HG03520 (cell line): ENCODE measurements around the gene IFT27.

Experiments used
- ATAC-seq: cut with Tn5 transposase; IDR thresholded peaks from one replicate; pipeline ENCODE4 v1.9.1; 2021; ENCODE audit warnings: mild to moderate bottlenecking, moderate library complexity; ENCODE audit not compliant: unreplicated experiment

The IFT27 gene

DNA sequence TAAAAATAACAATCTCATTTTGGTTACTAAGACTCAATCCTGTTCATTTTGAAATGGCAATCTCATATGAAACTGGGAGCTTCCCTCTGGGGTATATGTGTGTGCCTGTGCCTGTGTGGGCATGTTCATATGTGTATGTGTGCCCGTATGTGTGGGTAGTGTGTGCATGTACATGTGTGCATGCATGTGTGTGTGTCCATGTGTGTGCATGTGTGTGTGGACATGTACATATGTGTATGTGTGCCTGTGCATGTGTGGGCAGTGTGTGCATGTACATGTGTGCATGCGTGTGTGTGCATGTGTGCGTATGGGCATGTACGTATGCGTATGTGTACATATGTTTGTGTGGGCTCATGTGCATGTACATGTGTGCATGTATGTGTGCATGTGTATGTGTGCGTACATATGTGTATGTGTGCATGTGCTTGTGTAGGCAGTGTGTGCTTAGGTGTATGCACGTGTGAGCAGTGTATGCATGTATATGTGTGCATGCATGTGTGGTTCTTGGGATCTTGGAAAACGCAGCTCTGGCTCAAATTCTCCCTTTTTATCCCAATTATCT is 47.9 kb downstream of the IFT27 start:
- ATAC-seq: no peak

DNA sequence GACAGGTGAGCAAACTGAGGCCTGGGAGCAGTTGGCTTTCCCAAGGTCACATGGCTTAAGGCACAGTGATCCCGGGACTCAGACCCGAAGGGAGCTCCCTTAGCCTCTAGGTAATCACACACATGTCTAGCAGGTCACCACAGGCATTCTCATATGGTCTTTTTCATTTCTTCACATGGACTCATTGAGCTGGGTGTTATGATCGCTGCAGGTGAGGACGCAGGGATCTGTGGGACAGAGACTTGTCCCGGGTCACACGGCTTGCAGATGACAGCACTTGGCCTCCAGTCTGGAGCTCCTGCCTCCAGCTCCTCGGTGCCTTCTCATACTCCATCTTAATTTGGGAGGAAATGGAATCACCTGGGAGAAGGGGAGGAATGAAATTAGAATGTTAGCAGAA is 48.8 kb downstream of the IFT27 start:
- no peak for ATAC-seq

DNA sequence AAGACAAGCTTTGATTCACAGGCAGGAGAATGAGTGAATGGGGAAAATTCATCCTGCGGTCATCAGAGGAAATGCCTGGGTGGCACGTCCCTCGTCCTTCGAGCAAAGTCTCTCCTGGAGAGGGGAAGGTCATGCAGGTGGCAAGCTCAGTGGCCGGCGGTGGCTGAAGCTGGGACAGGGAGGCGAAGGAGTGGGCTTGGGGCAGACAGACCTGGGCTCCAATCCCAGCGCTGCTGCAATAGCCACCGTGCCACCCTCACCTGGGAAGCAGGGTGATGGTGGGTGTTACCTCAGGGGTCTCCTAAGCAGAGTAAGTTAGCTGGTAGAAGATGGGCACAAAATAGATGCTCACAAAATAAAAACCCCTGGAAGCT is 49.9 kb downstream of the IFT27 start:
- ATAC-seq: no peak

DNA sequence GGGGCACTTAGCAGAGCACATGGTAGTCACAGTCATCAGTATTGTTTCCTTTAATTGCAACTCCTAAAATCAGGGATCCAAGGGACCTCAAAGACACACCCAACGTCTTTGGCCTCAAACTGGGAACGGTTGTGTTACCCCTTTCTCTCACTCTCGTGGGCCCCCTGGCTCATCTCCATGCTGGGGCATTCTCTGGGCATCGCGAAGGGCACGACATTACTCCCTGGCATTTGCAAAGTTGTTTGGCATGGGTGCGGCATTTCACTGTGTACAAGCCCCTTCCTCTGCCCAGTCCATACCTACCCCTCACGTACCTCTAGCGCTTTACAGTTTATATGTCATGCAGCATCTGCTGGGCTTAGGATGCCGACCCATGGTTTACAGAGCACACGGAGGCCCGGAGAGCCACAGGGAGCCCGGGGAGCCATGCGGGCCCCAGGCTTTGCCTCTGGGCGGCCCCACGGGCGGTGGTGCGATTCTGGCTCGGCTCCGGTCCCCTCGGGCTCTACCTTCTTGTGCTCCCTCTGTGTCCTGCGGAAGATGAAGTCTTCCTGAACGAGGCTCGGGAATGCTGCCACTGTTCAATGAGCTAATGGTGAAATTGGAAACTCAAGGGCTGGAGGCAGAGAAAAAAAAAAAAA is 50.4 kb downstream of the IFT27 start:
- no peak for ATAC-seq

DNA sequence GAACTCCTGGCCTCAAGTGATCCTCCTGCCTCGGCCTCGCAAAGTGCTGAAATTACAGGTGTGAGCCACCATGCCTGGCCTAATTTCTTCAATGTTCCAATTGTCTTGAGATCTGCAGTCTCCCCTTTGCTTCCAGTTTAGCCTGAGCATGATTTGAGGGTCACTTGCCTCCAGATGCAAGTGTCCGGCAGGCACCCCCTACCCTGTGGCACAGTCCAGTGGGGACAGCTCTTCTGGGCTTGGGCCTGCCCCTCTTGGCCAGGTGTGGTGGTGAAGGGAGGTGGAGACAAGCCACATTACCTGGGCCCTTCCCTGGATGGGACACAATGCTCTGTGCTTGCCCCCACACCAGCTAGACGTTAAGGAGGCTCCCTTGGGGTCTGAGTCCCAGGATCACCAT is 51.1 kb downstream of the IFT27 start:
- no peak for ATAC-seq

DNA sequence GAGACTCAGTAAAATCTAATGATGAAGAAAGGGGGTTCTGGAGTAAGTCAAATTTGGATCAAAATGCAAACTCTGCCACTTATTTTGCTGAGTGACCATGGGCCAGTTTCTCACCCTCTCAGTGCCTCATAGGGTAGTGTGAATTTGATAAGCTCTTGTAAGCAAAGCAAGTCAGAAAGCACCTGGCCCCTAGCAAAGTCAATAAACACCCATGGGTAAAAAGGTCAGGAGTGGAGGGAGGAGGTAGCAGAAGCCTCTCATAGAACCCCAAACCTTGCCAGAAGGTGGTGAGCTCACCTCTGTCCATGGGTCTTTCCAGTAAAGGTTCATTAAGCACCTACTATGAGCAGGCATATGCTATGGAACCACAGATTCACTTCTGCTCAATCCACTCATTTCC is 53.9 kb downstream of the IFT27 start:
- no peak for ATAC-seq

DNA sequence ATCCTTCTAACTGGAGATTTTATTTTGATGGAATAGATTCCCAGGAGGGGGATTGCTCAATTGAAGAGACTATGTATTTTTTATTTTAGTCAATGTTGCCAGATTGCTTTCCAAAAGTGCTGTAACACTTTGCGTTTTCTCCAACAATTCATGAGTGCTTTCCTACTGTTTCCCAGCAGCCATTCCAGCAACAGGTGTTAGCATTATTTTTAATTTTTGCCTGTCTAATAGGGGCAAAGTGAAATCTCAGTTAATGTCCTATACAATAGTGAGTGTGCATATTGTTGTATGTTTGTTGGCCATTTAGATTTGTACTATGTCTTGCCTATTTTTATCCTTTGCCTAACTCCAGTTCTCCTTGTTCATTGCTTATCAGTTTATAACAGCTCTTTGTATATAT is 60.3 kb downstream of the IFT27 start:
- ATAC-seq: no peak

DNA sequence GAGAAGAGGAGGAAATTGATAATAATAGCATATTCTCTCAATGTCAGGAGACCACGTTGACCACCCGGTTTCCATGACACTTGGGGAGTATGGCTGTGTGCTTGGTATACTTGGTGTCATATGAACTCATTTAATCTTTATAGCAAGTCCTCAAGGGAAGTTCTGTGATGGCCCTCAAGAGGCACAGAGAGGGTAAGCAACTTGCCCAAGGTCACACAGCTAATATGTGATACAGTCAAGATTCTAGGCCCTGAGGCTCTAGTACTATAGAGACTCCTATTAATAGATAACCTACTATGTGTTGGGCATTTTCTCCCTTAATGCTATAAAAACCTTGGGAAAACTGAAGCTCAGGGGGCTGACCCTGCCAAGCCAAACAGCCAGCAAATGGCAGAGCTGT is 61.8 kb downstream of the IFT27 start:
- no peak for ATAC-seq

DNA sequence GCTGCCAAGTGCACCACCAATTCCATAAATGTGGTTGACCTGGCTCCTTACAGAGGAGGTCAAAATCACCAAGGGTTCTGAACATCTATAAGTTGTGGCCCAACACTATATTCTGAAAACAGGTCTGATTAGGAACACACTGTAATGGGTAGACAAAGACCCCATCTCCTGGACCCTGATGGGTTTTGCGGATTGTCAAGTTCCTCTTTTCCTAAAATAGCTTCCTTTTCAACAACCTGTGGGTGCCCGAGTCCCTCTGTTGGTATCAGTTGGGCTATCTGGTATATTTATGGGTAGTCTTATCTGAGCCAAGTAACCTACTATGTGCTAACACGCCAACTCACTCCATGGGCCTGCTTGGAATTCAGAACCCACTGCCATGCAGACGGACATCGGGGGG is 62.5 kb downstream of the IFT27 start:
- no peak for ATAC-seq
